Measurements from ENCODE around the gene TTC19.
"Not testable (repeated sequence)": the region's sequence is repeated elsewhere in the genome, so short reads cannot be mapped to it uniquely, and the experiment has no call there.

The TTC19 gene

GRCh38 chr17:15973016-15973415 lies 26.6 kb upstream of the TTC19 start:
- no peak for DNase-seq (ENCODE audit: low spot score)

DNA sequence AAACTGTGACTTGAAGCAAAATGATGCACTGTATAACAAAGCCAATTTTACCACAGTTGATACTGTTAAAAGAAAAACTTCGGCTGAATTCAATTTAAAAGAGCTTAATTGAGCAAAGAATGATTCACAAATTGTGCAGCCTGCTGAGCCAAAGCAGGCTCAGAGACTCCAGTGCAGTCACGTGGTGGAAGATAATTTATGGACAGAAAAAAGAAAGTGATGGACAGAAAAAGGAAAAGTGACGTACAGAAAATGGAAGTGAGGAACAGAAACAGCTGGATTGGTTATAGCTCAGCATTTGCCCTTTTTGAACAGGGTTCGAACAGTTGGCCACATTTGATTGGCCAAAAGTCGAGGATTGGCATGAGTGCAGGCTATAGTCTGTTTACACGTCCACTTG lies 25.8 kb upstream of the TTC19 start:
- DNase-seq (ENCODE audit: low spot score): no peak

GRCh38 chr17:15977894-15978293 lies 21.7 kb upstream of the TTC19 start:
- DNase-seq (ENCODE audit: low spot score): no peak

- no peak for DNase-seq (ENCODE audit: low spot score)
These were observed 21.0 kb upstream of the TTC19 start for GRCh38 chr17:15978606-15979005.

DNA sequence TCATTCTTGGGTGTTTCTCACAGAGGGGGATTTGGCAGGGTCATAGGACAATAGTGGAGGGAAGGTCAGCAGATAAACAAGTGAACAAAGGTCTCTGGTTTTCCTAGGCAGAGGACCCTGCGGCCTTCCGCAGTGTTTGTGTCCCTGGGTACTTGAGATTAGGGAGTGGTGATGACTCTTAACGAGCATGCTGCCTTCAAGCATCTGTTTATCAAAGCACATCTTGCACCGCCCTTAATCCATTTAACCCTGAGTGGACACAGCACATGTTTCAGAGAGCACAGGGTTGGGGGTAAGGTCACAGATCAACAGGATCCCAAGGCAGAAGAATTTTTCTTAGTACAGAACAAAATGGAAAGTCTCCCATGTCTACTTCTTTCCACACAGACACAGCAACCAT lies 20.6 kb upstream of the TTC19 start:
- DNase-seq (ENCODE audit: low spot score): not testable (repeated sequence)

DNA sequence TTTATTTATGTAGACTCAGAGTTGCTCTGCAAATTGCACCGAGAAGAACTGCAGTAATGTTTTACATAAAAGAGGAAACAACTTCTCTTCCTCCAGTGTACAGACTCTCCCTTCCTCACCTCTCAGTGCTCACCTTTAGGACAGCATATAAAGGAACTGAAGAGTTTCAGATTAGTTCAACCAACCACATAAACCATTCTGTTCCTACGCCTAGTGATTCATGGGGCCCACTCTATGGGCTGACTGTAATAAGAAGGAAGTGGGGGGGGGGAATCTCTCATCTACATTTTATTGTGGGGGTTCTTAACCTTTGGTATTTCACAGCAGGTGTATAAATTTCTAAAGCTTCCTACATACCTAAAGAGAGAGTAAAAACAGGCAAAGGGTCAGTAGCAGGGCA lies 18.4 kb upstream of the TTC19 start:
- DNase-seq (ENCODE audit: low spot score): no peak

DNA sequence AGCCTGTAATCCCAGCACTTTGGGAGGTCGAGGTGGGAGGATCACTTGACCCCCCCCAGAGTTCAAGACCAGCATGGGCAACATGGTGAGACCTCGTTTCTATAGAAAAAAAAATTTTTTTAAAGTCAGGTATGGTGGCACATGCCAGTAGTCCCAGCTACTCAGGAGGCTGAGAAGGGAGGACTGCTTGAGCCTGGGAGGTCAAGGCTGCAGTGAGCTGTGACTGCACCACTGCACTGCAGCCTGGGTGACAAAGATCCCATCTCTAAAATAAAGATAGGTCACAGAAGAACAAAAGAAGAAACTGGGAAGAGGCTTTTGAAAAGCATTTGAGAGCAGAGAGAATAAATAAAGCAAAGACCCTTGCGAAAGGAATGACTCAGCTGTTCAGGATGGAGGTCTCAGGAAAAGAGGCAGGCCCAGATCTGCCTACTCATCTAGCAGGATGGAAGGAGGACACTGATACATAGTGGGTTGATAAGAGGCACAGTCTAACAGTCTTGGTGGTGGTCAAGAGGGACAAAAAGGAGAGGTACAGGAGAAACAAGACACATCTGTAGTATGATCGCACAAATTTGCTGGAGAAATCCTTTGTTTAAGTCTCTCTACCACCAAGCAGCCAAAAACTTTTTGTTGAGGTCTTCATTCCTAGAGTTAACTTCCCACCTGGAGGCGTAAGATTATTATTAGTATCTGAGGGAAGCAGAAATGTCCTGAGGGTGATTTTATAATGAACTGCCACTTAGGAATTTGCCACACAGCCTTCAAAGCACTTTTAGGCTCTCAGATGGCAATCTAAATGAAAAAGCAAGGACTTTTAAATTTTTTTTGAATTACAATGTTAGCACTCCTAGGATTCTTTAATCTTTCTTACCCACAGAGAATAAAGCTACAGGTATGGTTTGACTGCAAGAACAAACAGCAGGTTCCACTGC lies 17.7 kb upstream of the TTC19 start:
- DNase-seq (ENCODE audit: low spot score): no peak

- DNase-seq (ENCODE audit: low spot score): no peak
These were observed 3.3 kb upstream of the TTC19 start for GRCh38 chr17:15996322-15996721.

- no peak for DNase-seq (ENCODE audit: low spot score)
These were observed 1.5 kb upstream of the TTC19 start for GRCh38 chr17:15998031-15998562.

GRCh38 chr17:15999974-16000827 lies 577 bp downstream of the TTC19 start:
- no peak for DNase-seq (ENCODE audit: low spot score)

- DNase-seq (ENCODE audit: low spot score): no peak
These were observed 1.7 kb downstream of the TTC19 start for GRCh38 chr17:16001226-16001897.

DNA sequence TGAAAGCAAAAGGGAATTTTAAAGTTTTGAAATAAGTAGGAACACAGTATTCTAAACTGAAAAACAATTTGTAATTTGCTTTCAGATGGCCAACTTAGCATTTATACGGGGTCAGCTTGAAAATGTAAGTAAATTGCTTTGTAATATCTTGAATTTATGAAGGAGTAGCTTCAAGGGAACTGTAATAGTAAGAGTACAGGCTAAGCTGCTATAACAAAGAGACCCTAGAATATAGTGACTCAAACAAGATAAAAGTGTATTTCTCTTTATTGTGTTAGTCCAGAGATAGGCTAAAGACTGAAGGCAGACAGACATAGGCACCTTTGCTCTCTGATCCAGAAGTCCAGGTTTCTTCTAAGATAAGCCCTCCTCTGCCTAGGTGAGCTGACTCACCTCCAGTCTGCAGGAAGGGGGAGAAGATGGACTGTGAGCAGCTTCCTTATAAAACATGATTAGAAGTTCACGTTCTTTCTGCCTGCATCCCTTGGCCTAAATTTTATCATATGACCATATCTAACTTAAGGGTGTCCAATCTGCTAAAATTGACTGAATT lies 3.2 kb downstream of the TTC19 start:
- no peak for DNase-seq (ENCODE audit: low spot score)

GRCh38 chr17:16003841-16004240 lies 4.2 kb downstream of the TTC19 start:
- DNase-seq (ENCODE audit: low spot score): no peak

DNA sequence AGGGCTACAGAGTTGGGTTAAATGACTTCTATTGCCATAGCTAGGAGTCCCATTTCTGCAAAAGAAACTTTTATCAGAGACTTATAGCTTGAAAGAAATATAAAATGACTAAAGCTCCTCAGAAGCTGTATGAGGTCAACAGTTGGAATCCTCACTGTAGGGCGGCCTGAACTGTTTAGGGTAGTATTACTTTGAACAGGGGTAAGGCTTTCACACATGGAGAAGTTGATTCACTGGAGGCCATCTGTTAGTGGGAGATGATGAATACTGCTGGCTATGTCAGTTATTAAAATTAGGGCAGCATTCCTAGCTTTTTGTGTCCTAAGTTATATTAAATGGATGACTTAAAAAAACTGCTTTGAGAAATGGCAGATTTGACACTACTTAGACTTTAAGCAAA lies 6.0 kb downstream of the TTC19 start:
- DNase-seq (ENCODE audit: low spot score): no peak

- DNase-seq (ENCODE audit: low spot score): no peak
These were observed 7.8 kb downstream of the TTC19 start for GRCh38 chr17:16007439-16007838.

DNA sequence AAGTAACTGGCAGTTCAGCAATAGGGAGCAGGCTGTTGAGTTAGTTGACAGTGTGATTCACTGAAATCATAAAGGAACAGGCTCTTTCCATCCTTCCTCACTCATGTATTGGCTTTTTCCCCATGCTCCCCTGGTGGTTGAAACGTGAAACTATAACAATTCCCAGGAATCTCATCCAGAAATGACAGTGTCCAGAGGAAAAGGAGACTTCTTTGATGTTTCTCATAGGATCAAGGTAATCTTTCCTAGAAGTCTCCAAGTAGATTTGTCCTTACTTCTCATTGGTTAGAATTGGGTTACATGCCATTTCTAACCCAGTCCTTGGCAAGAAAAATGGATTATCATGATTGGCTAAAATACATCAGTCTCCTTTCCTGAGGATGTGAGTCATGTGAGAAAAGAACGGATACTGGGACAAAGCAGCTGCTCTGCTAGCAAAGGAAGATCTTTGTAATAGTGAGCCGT lies 14.4 kb downstream of the TTC19 start:
- DNase-seq (ENCODE audit: low spot score): no peak

DNA sequence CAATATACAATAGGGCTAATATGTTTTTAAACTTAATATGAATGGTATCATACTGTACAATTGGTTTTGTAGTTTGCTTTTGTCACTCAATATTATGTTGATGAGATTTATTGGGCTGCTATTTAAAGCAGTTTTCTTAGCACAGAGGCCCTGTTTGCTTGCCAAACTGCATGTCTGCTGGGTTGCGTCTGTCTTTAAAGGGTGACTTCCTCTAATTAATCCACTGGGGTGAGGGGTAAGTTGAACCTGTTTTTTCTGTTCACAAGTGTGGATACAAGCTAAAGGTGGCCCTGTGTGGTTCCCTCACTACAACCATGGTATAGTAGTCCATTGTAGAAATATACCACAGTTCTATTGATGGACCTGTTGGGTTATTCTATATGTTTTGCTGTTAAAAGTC lies 19.7 kb downstream of the TTC19 start:
- no peak for DNase-seq (ENCODE audit: low spot score)

- DNase-seq (ENCODE audit: low spot score): no peak
These were observed 24.3 kb downstream of the TTC19 start for GRCh38 chr17:16023881-16024280.

- no peak for DNase-seq (ENCODE audit: low spot score)
These were observed 25.6 kb downstream of the TTC19 start for GRCh38 chr17:16025202-16025601.

- no peak for DNase-seq (ENCODE audit: low spot score)
These were observed 27.3 kb downstream of the TTC19 start for GRCh38 chr17:16026895-16027294.

DNA sequence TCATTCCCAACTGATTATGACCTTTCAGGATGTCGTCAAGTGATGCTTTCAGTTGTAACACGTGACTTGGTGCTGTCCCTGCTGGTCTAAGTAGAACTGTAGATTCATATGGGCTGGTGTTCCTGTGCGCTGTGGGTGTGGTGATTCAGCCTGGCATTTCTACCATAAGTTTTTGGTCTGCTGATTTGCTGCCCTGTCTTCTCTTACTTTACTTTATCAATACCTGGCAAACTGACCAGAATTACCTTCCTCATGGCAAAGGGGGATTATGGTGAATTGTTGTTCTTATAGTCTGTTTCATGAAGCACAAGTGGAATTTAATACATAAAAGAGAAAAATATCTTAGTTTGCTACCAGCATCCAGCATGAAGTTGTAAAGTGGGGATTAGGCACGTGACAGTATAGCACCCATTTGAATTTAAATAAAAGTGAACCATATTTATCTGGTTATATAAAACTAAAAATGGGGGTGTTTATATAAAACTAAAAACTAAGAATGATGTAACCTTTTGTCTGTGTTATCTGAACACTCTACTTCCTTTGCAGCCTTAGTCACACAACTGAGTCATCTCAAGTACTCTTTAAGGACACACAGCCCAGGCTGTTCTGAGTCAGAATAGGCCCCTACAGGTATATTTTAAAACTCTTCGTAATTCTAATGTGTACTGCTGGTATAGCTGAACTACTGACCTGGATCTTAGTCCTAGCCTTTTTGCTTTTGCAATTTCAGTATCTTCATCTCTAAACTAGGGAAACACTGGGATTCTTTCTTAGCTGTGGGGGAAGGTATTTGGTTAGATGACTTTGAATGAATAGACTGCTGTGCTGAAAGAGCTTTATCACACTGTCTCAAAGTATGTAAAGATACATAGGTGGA lies 28.3 kb downstream of the TTC19 start:
- no peak for DNase-seq (ENCODE audit: low spot score)
